HCT116 (cell line): ENCODE measurements around the gene KAZN. TPM values are rescaled to one million over a fixed set of nuclear protein-coding genes. Genes with fewer than 3 reads are reported as not detected.

Experiments used
- ATAC-seq: fragments of 200-7000 bp; cut with Tn5 transposase; 2 replicates; pipeline ENCODE4 v1.9.1; 2020; ENCODE audit warnings: mild to moderate bottlenecking, moderate library complexity
- BruUV-seq: library from RNA; stranded (reverse); fragments of 400-500 nt; replicated peaks from 2 replicates; lab custom pipeline; 2021; lab: Mats Ljungman, UMichigan
- CTCF ChIA-PET: fragments of 300-600 bp; sonication (Branson Sonifier 250); formaldehyde crosslinking; loops from one replicate; lab custom pipeline; 2021; ENCODE audit warnings: antibody characterized with exemption; lab: Charles Lee
- POLR2A ChIA-PET: fragments of 300-600, 350-600 bp; sonication (Branson Sonifier 250); formaldehyde crosslinking; loops from one replicate; lab custom pipeline; 2021; ENCODE audit warnings: antibody characterized with exemption; lab: Charles Lee
- RAD21 ChIA-PET, 2 experiments: fragments of 300-600 bp; sonication (Branson Sonifier 250); formaldehyde crosslinking; loops; one replicate each; lab custom pipeline; 2023; ENCODE audit warnings: low total read pairs in 2 of 2; ENCODE audit not compliant: uncharacterized antibody in 2 of 2, unreplicated experiment in 2 of 2, low non-redundant PET in 1 of 2; lab: Charles Lee
- DNase-seq: peaks from one replicate; pipeline ENCODE4 v3.0.0-alpha.2; 2010; ENCODE audit warnings: low read depth, low spot score
- H2AFZ ChIP-seq: fragments of 200-600 bp; shearing (Covaris generic), sonication (generic); 2 replicates; pipeline ENCODE4 v1.6.1; 2017; ENCODE audit warnings: low read depth, mixed run types, mixed read lengths, antibody characterized with exemption, low read length; ENCODE audit not compliant: poor library complexity, severe bottlenecking
- H3K27ac ChIP-seq: 2 replicates; pipeline ENCODE4 v1.5.1; 2012; ENCODE audit warnings: low read depth, low read length
- H3K27me3 ChIP-seq: fragments of 200-600 bp; sonication (generic); 2 replicates; pipeline ENCODE4 v1.6.1; 2016; ENCODE audit warnings: mixed run types, low read length, mixed read lengths; ENCODE audit not compliant: insufficient read depth
- H3K36me3 ChIP-seq, 2 experiments: fragments of 200-500 bp in 1 of 2; fragments of 200-600 bp in 1 of 2; sonication (Bioruptor generic) in 1 of 2; sonication (generic) in 1 of 2; 2 replicates each; pipeline versions ENCODE4 v1.5.1 to v1.6.1; 2014 to 2016; ENCODE audit warnings: low read length in 2 of 2, inconsistent platforms in 1 of 2, mixed read lengths in 1 of 2, mixed run types in 1 of 2; ENCODE audit not compliant: insufficient read depth in 2 of 2, control insufficient read depth in 1 of 2
- H3K4me1 ChIP-seq, 2 experiments: fragments of 200-600 bp in 1 of 2; sonication (generic) in 1 of 2; 2 replicates each; pipeline versions ENCODE4 v1.5.1 to v1.6.1; 2012 to 2017; ENCODE audit warnings: low read length in 2 of 2, inconsistent platforms in 1 of 2, mild to moderate bottlenecking in 1 of 2, mixed read lengths in 1 of 2, mixed run types in 1 of 2, moderate library complexity in 1 of 2; ENCODE audit not compliant: insufficient read depth in 2 of 2, control insufficient read depth in 1 of 2
- H3K4me2 ChIP-seq: fragments of 200-600 bp; sonication (generic); 2 replicates; pipeline ENCODE4 v1.6.1; 2017; ENCODE audit warnings: mixed run types, low read length, mixed read lengths
- H3K4me3 ChIP-seq, 2 experiments: fragments of 200-600 bp in 1 of 2; sonication (generic) in 1 of 2; replicated peaks in 1 of 2; 2 replicates each; pipeline ENCODE4 v1.5.1; 2011 to 2016; ENCODE audit warnings: low read length in 2 of 2, control low read depth in 1 of 2, low read depth in 1 of 2, mild to moderate bottlenecking in 1 of 2, mixed read lengths in 1 of 2, mixed run types in 1 of 2
- H3K79me2 ChIP-seq: fragments of 200-600 bp; sonication (generic); 2 replicates; pipeline ENCODE4 v1.6.1; 2017; ENCODE audit warnings: mild to moderate bottlenecking, mixed run types, low read length, moderate library complexity, mixed read lengths; ENCODE audit not compliant: insufficient read depth
- H3K9ac ChIP-seq: fragments of 200-600 bp; sonication (generic); 2 replicates; pipeline ENCODE4 v1.6.1; 2016; ENCODE audit warnings: low read length, mixed read lengths
- H3K9me2 ChIP-seq: fragments of 200-600 bp; sonication (generic), shearing (Covaris generic); 2 replicates; pipeline ENCODE4 v1.6.1; 2017; ENCODE audit warnings: mixed run types, mild to moderate bottlenecking, moderate library complexity; ENCODE audit not compliant: insufficient read depth
- H3K9me3 ChIP-seq, 2 experiments: fragments of 200-500 bp in 1 of 2; fragments of 200-600 bp in 1 of 2; sonication (Bioruptor generic) in 1 of 2; sonication (generic) in 1 of 2; 2 replicates each; pipeline ENCODE4 v1.6.1; 2014 to 2017; ENCODE audit warnings: low read length in 2 of 2, mixed read lengths in 2 of 2, inconsistent platforms in 1 of 2, low read depth in 1 of 2, mild to moderate bottlenecking in 1 of 2, mixed run types in 1 of 2, moderate library complexity in 1 of 2; ENCODE audit not compliant: control insufficient read depth in 1 of 2, insufficient read depth in 1 of 2
- H4K20me1 ChIP-seq: fragments of 200-600 bp; sonication (generic), shearing (Covaris generic); 2 replicates; pipeline ENCODE4 v1.6.1; 2017; ENCODE audit warnings: mixed run types, mild to moderate bottlenecking, moderate library complexity; ENCODE audit not compliant: insufficient read depth
- CBX3 ChIP-seq: IDR thresholded peaks from 2 replicates; pipeline ENCODE4 v1.6.1; 2012; ENCODE audit warnings: low read depth
- EGR1 ChIP-seq: IDR thresholded peaks from 2 replicates; pipeline ENCODE4 v1.6.1; 2012; ENCODE audit warnings: low read depth
- ELF1 ChIP-seq: IDR thresholded peaks from 2 replicates; pipeline ENCODE4 v1.6.1; 2012; ENCODE audit warnings: low read depth, borderline replicate concordance
- EZH2 ChIP-seq: fragments of 200-600 bp; sonication (generic); IDR thresholded peaks from 2 replicates; pipeline ENCODE4 v1.6.1; 2017; ENCODE audit warnings: antibody characterized with exemption, mixed run types
- EZH2phosphoT487 ChIP-seq: fragments of 200-600 bp; IDR thresholded peaks from 2 replicates; pipeline ENCODE4 v1.6.1; 2018; ENCODE audit warnings: antibody characterized with exemption, borderline replicate concordance
- FOSL1 ChIP-seq: IDR thresholded peaks from 2 replicates; pipeline ENCODE4 v1.6.1; 2012; ENCODE audit warnings: low read depth
- JUND ChIP-seq: IDR thresholded peaks from 2 replicates; pipeline ENCODE4 v1.6.1; 2012
- MAX ChIP-seq: IDR thresholded peaks from 2 replicates; pipeline ENCODE4 v1.6.1; 2012
- POLR2AphosphoS5 ChIP-seq: IDR thresholded peaks from 2 replicates; pipeline ENCODE4 v1.6.1; 2011; ENCODE audit warnings: mild to moderate bottlenecking, low read depth, low read length, moderate library complexity
- SIN3A ChIP-seq: IDR thresholded peaks from 2 replicates; pipeline ENCODE4 v1.6.1; 2012; ENCODE audit warnings: low read depth
- SP1 ChIP-seq: IDR thresholded peaks from 2 replicates; pipeline ENCODE4 v1.6.1; 2012; ENCODE audit warnings: low read depth
- SRF ChIP-seq: IDR thresholded peaks from 2 replicates; pipeline ENCODE4 v1.6.1; 2012; ENCODE audit warnings: low read depth
- TCF7L2 ChIP-seq: IDR thresholded peaks from 2 replicates; pipeline ENCODE4 v1.7.0; 2011; ENCODE audit warnings: borderline replicate concordance, inconsistent platforms; ENCODE audit not compliant: insufficient read depth, insufficient read length; ENCODE audit errors: extremely low read depth
- ZNF274 ChIP-seq: fragments of 200-500 bp; sonication (Bioruptor generic); IDR thresholded peaks from 2 replicates; pipeline ENCODE4 v1.6.1; 2014; ENCODE audit warnings: mild to moderate bottlenecking, low read depth, low read length, inconsistent platforms
- intact Hi-C: fragments of 100-400 bp; cut with micrococcal nuclease; formaldehyde crosslinking; loops from 2 replicates; pipeline ENCODE4 v1.10.0; 2022
- total RNA-seq: library from RNA; stranded (reverse); gene quantifications from one replicate; pipeline ENCODE4 v1.2.1, GENCODE V29; 2021; ENCODE audit not compliant: unreplicated experiment
- TF ChIP-seq, protein P1 (sequence below): IDR thresholded peaks from 2 replicates; pipeline ENCODE4 v1.6.1; 2011; ENCODE audit warnings: mild to moderate bottlenecking, low read length, moderate library complexity; ENCODE audit not compliant: insufficient replicate concordance; ENCODE audit errors: extremely low read depth
- TF ChIP-seq, protein P2 (sequence below): IDR thresholded peaks from 2 replicates; pipeline ENCODE4 v1.6.1; 2012
- TF ChIP-seq, protein P3 (sequence below): IDR thresholded peaks from 2 replicates; pipeline ENCODE4 v1.6.1; 2012; ENCODE audit warnings: low read depth

The KAZN gene
- total RNA-seq, 1 experiment from 2014 or later, result 13.4 TPM

GRCh38 chr1:14658642-14659041 is 60.2 kb downstream of the KAZN start:
- Histone ChIP-seq H3K9me2 (no peaks in the 10 kb centered on the region), H3K27me3 (peaks cover 16% of the 10 kb centered on the region; the same call in 1 of the 2 replicates), H3K4me1 (no peaks in the 10 kb centered on the region), H3K4me3 (no peak overlapping the region), H3K79me2 (no peaks in the 10 kb centered on the region), H2AFZ (no peak overlapping the region), H3K9me3 (no peaks in the 10 kb centered on the region), H3K4me2 (no peak overlapping the region), H3K27ac (no peak overlapping the region), H3K36me3 (no peaks in the 10 kb centered on the region), H3K9ac (no peak overlapping the region), H4K20me1 (no peaks in the 10 kb centered on the region)
- no peak for ATAC-seq
- TF ChIP-seq POLR2AphosphoS5 (no peak), ELF1 (no peak), JUND (no peak)
- no TSS peak for BruUV-seq
- intact Hi-C loops, result no loop called here
- RAD21 ChIA-PET, result no interaction called here
- no peak for DNase-seq
- POLR2A ChIA-PET, result no interaction called here
- CTCF ChIA-PET, result no interaction called here

GRCh38 chr1:14659913-14660312 is 61.4 kb downstream of the KAZN start:
- no peak for ATAC-seq
- no TSS peak for BruUV-seq
- Histone ChIP-seq H3K36me3 (no peaks in the 10 kb centered on the region), H3K9me3 (no peaks in the 10 kb centered on the region), H2AFZ (no peak overlapping the region), H3K4me2 (no peak overlapping the region), H3K4me1 (no peaks in the 10 kb centered on the region), H4K20me1 (no peaks in the 10 kb centered on the region), H3K27me3 (peaks cover 18% of the 10 kb centered on the region; the same call in 1 of the 2 replicates), H3K4me3 (no peak overlapping the region), H3K79me2 (no peaks in the 10 kb centered on the region), H3K9me2 (no peaks in the 10 kb centered on the region), H3K27ac (no peak overlapping the region), H3K9ac (no peak overlapping the region)
- DNase-seq, result no peak
- ChIA-PET RAD21 (no interaction called here), POLR2A (no interaction called here), CTCF (no interaction called here)
- intact Hi-C loops, result no loop called here
- TF ChIP-seq SIN3A (no peak), SP1 (no peak), MAX (no peak), ZNF274 (no peak), EZH2phosphoT487 (no peak), SRF (no peak), JUND (no peak), FOSL1 (no peak), ELF1 (no peak), EZH2 (no peak), EGR1 (no peak), TCF7L2 (no peak), CBX3 (no peak)
- TF ChIP-seq, protein P1, sequence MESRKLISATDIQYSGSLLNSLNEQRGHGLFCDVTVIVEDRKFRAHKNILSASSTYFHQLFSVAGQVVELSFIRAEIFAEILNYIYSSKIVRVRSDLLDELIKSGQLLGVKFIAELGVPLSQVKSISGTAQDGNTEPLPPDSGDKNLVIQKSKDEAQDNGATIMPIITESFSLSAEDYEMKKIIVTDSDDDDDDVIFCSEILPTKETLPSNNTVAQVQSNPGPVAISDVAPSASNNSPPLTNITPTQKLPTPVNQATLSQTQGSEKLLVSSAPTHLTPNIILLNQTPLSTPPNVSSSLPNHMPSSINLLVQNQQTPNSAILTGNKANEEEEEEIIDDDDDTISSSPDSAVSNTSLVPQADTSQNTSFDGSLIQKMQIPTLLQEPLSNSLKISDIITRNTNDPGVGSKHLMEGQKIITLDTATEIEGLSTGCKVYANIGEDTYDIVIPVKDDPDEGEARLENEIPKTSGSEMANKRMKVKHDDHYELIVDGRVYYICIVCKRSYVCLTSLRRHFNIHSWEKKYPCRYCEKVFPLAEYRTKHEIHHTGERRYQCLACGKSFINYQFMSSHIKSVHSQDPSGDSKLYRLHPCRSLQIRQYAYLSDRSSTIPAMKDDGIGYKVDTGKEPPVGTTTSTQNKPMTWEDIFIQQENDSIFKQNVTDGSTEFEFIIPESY, result no peak
- TF ChIP-seq, protein P2, sequence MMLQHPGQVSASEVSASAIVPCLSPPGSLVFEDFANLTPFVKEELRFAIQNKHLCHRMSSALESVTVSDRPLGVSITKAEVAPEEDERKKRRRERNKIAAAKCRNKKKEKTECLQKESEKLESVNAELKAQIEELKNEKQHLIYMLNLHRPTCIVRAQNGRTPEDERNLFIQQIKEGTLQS, result no peak
- TF ChIP-seq, protein P3, sequence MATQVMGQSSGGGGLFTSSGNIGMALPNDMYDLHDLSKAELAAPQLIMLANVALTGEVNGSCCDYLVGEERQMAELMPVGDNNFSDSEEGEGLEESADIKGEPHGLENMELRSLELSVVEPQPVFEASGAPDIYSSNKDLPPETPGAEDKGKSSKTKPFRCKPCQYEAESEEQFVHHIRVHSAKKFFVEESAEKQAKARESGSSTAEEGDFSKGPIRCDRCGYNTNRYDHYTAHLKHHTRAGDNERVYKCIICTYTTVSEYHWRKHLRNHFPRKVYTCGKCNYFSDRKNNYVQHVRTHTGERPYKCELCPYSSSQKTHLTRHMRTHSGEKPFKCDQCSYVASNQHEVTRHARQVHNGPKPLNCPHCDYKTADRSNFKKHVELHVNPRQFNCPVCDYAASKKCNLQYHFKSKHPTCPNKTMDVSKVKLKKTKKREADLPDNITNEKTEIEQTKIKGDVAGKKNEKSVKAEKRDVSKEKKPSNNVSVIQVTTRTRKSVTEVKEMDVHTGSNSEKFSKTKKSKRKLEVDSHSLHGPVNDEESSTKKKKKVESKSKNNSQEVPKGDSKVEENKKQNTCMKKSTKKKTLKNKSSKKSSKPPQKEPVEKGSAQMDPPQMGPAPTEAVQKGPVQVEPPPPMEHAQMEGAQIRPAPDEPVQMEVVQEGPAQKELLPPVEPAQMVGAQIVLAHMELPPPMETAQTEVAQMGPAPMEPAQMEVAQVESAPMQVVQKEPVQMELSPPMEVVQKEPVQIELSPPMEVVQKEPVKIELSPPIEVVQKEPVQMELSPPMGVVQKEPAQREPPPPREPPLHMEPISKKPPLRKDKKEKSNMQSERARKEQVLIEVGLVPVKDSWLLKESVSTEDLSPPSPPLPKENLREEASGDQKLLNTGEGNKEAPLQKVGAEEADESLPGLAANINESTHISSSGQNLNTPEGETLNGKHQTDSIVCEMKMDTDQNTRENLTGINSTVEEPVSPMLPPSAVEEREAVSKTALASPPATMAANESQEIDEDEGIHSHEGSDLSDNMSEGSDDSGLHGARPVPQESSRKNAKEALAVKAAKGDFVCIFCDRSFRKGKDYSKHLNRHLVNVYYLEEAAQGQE, result no peak
